WTC11 (cell line): ENCODE data around the gene MC2R. TPM values are rescaled to one million over a fixed set of nuclear protein-coding genes. Genes with fewer than 3 reads are reported as not detected.
"Not testable (repeated sequence)": the region's sequence is repeated elsewhere in the genome, so short reads cannot be mapped to it uniquely, and the experiment has no call there.

Experiments
- ATAC-seq: fragments of 200-7000 bp; cut with Tn5 transposase; 2 replicates; pipeline ENCODE4 v1.10.0; 2021; ENCODE audit warnings: mild to moderate bottlenecking, moderate library complexity
- CTCF ChIA-PET: fragments of 300-600 bp; sonication (Branson Sonifier 250); formaldehyde crosslinking; loops from one replicate; lab custom pipeline; 2021; ENCODE audit warnings: antibody characterized with exemption; lab: Charles Lee
- POLR2A ChIA-PET: fragments of 350-600 bp; sonication (Branson Sonifier 250); formaldehyde crosslinking; loops from one replicate; lab custom pipeline; 2021; ENCODE audit warnings: antibody characterized with exemption; lab: Charles Lee
- DNase-seq: peaks from one replicate; pipeline ENCODE4 v3.0.0; 2021; ENCODE audit warnings: low spot score
- H3K27ac Mint-ChIP-seq: 2 replicates; pipeline ENCODE4 v1.8.0; 2021; ENCODE audit warnings: mixed read lengths
- H3K27me3 Mint-ChIP-seq: 2 replicates; pipeline ENCODE4 v1.8.0; 2021; ENCODE audit warnings: low read depth, mild to moderate bottlenecking, moderate library complexity, mixed read lengths
- H3K36me3 Mint-ChIP-seq: 2 replicates; pipeline ENCODE4 v1.8.0; 2021; ENCODE audit warnings: mixed read lengths
- H3K4me1 Mint-ChIP-seq: 2 replicates; pipeline ENCODE4 v1.8.0; 2022; ENCODE audit warnings: mixed read lengths
- H3K4me3 Mint-ChIP-seq: 2 replicates; pipeline ENCODE4 v1.8.0; 2021; ENCODE audit warnings: mild to moderate bottlenecking, moderate library complexity, mixed read lengths
- H3K9me3 Mint-ChIP-seq: 2 replicates; pipeline ENCODE4 v1.8.0; 2021; ENCODE audit warnings: mixed read lengths
- CTCF ChIP-seq: fragments of 200-600 bp; IDR thresholded peaks from 2 replicates; pipeline ENCODE4 v1.8.0; 2022; ENCODE audit warnings: antibody characterized with exemption
- EMX1 ChIP-seq: fragments of 250-450 bp; sonication (Bioruptor Pico); IDR thresholded peaks from 2 replicates; pipeline ENCODE4 v1.8.0; 2021; ENCODE audit warnings: mild to moderate bottlenecking
- GABPB1 ChIP-seq: sonication (generic); formaldehyde crosslinking; IDR thresholded peaks from 2 replicates; pipeline ENCODE4 v1.8.1; 2023; ENCODE audit warnings: mild to moderate bottlenecking, missing genetic modification reagents
- IRF2 ChIP-seq: sonication (generic); formaldehyde crosslinking; IDR thresholded peaks from 2 replicates; pipeline ENCODE4 v1.8.0; 2022; ENCODE audit warnings: low read depth, missing genetic modification reagents, borderline replicate concordance
- JUN ChIP-seq: sonication (generic); formaldehyde crosslinking; IDR thresholded peaks from 2 replicates; pipeline ENCODE4 v1.8.0; 2023; ENCODE audit warnings: mild to moderate bottlenecking, missing genetic modification reagents
- KAT7 ChIP-seq: sonication (generic); formaldehyde crosslinking; IDR thresholded peaks from 2 replicates; pipeline ENCODE4 v1.8.1; 2023; ENCODE audit warnings: missing genetic modification reagents, mild to moderate bottlenecking, borderline replicate concordance
- NFYB ChIP-seq: sonication (generic); formaldehyde crosslinking; conservative IDR thresholded peaks from 2 replicates; pipeline ENCODE4 v1.8.0; 2022; ENCODE audit warnings: low read depth, missing genetic modification reagents
- OVOL2 ChIP-seq: fragments of 250-450 bp; sonication (Bioruptor Pico); IDR thresholded peaks from 2 replicates; pipeline ENCODE4 v1.9.0; 2021; ENCODE audit warnings: mild to moderate bottlenecking, borderline replicate concordance
- SMAD3 ChIP-seq: sonication (generic); formaldehyde crosslinking; IDR thresholded peaks from 2 replicates; pipeline ENCODE4 v1.8.0; 2022; ENCODE audit warnings: missing genetic modification reagents, mild to moderate bottlenecking, borderline replicate concordance
- SMAD4 ChIP-seq: sonication (generic); formaldehyde crosslinking; IDR thresholded peaks from 2 replicates; pipeline ENCODE4 v1.8.0; 2022; ENCODE audit warnings: mild to moderate bottlenecking, missing genetic modification reagents
- USF2 ChIP-seq: sonication (generic); formaldehyde crosslinking; IDR thresholded peaks from 2 replicates; pipeline ENCODE4 v1.8.1; 2023; ENCODE audit warnings: mild to moderate bottlenecking, missing genetic modification reagents, moderate library complexity
- ZNF121 ChIP-seq: sonication (generic); formaldehyde crosslinking; IDR thresholded peaks from 2 replicates; pipeline ENCODE4 v1.8.0; 2023; ENCODE audit warnings: missing genetic modification reagents
- ZNF138 ChIP-seq: sonication (generic); formaldehyde crosslinking; conservative IDR thresholded peaks from 2 replicates; pipeline ENCODE4 v1.8.1; 2022; ENCODE audit warnings: mild to moderate bottlenecking, moderate library complexity, missing genetic modification reagents
- ZNF219 ChIP-seq: sonication (generic); formaldehyde crosslinking; IDR thresholded peaks from 2 replicates; pipeline ENCODE4 v1.8.0; 2023; ENCODE audit warnings: missing genetic modification reagents, mild to moderate bottlenecking, borderline replicate concordance
- ZNF317 ChIP-seq: sonication (generic); formaldehyde crosslinking; IDR thresholded peaks from 2 replicates; pipeline ENCODE4 v1.8.1; 2023; ENCODE audit warnings: low read depth, mild to moderate bottlenecking, moderate library complexity, missing genetic modification reagents, borderline replicate concordance
- ZNF532 ChIP-seq: fragments of 250-450 bp; sonication (Bioruptor Pico); IDR thresholded peaks from 2 replicates; pipeline ENCODE4 v1.9.0; 2021; ENCODE audit warnings: mild to moderate bottlenecking, borderline replicate concordance
- total RNA-seq: library from RNA; stranded (reverse); gene quantifications from 3 replicates; pipeline ENCODE4 v1.2.3, GENCODE V29; 2021
- TF ChIP-seq, protein P1 (sequence below): fragments of 250-450 bp; sonication (Bioruptor Pico); IDR thresholded peaks from 2 replicates; pipeline ENCODE4 v1.9.0; 2021; ENCODE audit warnings: mild to moderate bottlenecking
- TF ChIP-seq, protein P2 (sequence below): sonication (generic); formaldehyde crosslinking; IDR thresholded peaks from 2 replicates; pipeline ENCODE4 v1.8.1; 2022; ENCODE audit warnings: low read depth, missing genetic modification reagents, borderline replicate concordance

Gene MC2R
- total RNA-seq, 1 experiment from 2014 or later: not detected

DNA sequence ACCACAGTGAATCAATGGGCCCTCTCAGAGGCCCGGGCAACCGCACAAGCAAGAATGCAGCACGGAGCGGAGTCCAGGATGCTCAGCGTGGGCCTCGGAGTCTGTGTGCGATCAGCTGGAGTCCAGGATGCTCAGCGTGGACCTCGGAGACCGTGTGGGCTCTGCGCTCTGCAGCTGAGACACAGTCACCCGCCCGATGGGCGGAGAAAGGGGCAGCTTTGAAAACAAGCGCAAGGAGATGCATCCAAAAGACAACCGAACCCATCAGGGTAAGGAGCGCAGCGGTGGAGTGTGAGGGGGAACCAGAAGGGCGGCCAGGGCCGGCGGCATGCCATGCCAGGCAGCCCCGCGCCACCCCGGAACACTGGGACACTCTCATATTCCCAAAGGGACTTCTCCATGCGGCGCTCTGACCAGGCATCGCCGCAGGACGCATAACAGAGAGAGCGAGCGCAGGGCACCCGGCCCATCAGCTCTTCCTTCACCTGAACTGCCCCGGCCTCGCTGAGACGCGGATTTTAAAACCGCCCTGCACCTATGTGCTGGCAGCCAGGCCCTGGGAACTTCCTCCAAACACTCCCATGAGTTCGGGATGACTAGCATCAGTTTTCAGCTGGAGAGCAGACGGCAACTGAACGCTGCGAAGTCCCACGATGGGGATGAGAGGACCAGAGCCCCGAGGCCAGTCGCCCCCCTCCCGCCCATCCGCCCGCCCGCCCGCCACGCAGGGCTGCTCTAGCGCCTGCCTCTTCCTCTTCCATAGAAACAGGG is 46.6 kb downstream of the MC2R start (continued):
- no peak for TF ChIP-seq USF2

GRCh38 chr18:13862898-13863297 is 52.4 kb downstream of the MC2R start:
- POLR2A ChIA-PET: interaction anchor here (0.6 kb wide), 1 partner anchor 8 kb away, joined by 5 read pairs; no protein-coding TSS in a partner anchor
- ATAC-seq, H3K36me3 Mint-ChIP-seq, DNase-seq, H3K4me1 Mint-ChIP-seq, H3K4me3 Mint-ChIP-seq, CTCF ChIA-PET, H3K27ac Mint-ChIP-seq: not testable (repeated sequence)
- H3K9me3 Mint-ChIP-seq: peaks cover 15% of the 10 kb centered on the region
- H3K27me3 Mint-ChIP-seq: peaks cover 22% of the 10 kb centered on the region

DNA sequence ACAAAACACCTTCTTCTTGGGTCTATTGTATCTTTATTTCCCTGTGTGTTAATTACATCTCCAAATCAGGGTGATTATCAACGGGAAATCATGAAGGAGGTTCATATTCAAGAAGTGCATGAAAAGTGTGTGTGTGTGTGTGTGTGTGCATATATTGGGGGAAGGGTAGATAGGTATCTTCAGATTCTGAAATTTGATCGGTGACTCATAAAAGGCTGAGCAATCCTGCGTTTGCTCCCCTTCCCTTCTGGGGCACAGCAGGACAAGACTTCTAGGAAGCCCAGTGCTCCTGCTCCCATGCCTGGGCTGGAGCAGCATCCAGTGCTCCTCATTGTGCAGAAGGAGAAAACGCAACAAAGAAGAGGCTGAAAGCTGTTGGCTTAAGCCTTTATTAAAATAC is 65.5 kb downstream of the MC2R start:
- CTCF ChIA-PET: no interaction called here
- no peak for ATAC-seq
- no peak overlapping the region for H3K4me3 Mint-ChIP-seq

DNA sequence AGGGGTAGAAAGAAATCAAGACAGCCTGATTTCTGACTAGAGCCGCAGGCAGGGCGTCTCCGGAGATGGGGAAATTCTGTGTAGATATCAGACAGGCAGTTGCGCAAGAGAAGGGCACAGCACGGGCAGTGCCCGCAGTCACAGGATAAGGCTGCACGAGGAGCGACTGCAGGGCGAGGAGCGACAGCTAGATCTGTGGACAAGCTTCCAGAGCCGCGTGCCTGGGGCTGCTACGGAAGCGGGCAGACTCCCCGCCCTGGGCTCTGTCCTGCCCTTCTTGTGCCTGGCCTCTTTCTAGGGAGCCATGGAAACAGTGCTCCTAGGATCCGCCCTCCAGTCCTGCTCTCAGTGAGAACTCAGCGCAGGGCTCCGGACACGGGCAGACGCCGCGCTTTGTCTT is 78.8 kb downstream of the MC2R start:
- DNase-seq (no peak), ATAC-seq (no peak)
- TF ChIP-seq OVOL2 (CRISPR knock-in tag) (no peak), NFYB (CRISPR knock-in tag) (no peak), SMAD4 (no peak), ZNF317 (CRISPR knock-in tag) (no peak), ZNF138 (CRISPR knock-in tag) (no peak), ZNF219 (CRISPR knock-in tag) (no peak), ZNF121 (CRISPR knock-in tag) (no peak), ZNF532 (CRISPR knock-in tag) (no peak), JUN (CRISPR knock-in tag) (no peak), CTCF (no peak), SMAD3 (no peak)
- TF ChIP-seq, protein P1, sequence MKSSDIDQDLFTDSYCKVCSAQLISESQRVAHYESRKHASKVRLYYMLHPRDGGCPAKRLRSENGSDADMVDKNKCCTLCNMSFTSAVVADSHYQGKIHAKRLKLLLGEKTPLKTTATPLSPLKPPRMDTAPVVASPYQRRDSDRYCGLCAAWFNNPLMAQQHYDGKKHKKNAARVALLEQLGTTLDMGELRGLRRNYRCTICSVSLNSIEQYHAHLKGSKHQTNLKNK (CRISPR knock-in tag): no peak
- TF ChIP-seq, protein P2, sequence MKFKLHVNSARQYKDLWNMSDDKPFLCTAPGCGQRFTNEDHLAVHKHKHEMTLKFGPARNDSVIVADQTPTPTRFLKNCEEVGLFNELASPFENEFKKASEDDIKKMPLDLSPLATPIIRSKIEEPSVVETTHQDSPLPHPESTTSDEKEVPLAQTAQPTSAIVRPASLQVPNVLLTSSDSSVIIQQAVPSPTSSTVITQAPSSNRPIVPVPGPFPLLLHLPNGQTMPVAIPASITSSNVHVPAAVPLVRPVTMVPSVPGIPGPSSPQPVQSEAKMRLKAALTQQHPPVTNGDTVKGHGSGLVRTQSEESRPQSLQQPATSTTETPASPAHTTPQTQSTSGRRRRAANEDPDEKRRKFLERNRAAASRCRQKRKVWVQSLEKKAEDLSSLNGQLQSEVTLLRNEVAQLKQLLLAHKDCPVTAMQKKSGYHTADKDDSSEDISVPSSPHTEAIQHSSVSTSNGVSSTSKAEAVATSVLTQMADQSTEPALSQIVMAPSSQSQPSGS (CRISPR knock-in tag): no peak
- no peaks in the 10 kb centered on the region for H3K36me3 Mint-ChIP-seq
- H3K4me1 Mint-ChIP-seq: peaks cover 15% of the 10 kb centered on the region; the same call in 1 of the 2 replicates
- no peak overlapping the region for H3K4me3 Mint-ChIP-seq
- POLR2A ChIA-PET: no interaction called here
- H3K27me3 Mint-ChIP-seq: no peaks in the 10 kb centered on the region
- no peak overlapping the region for H3K27ac Mint-ChIP-seq
- H3K9me3 Mint-ChIP-seq: peaks cover 6% of the 10 kb centered on the region
- CTCF ChIA-PET: interaction anchor here (1.9 kb wide), 1 partner anchor 24 kb away, joined by 8 read pairs; no protein-coding TSS in a partner anchor

More for the DNA sequence above, 65.5 kb downstream of the MC2R start:
- POLR2A ChIA-PET: no interaction called here
- H3K9me3 Mint-ChIP-seq: peaks cover 54% of the 10 kb centered on the region
- TF ChIP-seq GABPB1 (CRISPR knock-in tag): no peak
- no peak for TF ChIP-seq SMAD4
- no peak for TF ChIP-seq OVOL2 (CRISPR knock-in tag)
- no peak for TF ChIP-seq IRF2 (CRISPR knock-in tag)
- TF ChIP-seq KAT7: no peak
- TF ChIP-seq EMX1 (CRISPR knock-in tag): no peak
- TF ChIP-seq, protein P1 (CRISPR knock-in tag): no peak
- no peak for TF ChIP-seq USF2
- no peak overlapping the region for H3K27ac Mint-ChIP-seq
- peaks cover 10% of the 10 kb centered on the region for H3K36me3 Mint-ChIP-seq
- H3K4me1 Mint-ChIP-seq: no peaks in the 10 kb centered on the region
- DNase-seq: no peak
- H3K27me3 Mint-ChIP-seq: no peaks in the 10 kb centered on the region
